Measurements from ENCODE around the gene MOB2.

The MOB2 gene

GRCh38 chr11:1486054-1486825, at the start of gene MOB2:
MOB2 (minus strand) TSS chr11:1486779; CDS start chr11:1486556, 223 bp downstream.
- DNase-seq (no peak), ATAC-seq (no peak)

DNA sequence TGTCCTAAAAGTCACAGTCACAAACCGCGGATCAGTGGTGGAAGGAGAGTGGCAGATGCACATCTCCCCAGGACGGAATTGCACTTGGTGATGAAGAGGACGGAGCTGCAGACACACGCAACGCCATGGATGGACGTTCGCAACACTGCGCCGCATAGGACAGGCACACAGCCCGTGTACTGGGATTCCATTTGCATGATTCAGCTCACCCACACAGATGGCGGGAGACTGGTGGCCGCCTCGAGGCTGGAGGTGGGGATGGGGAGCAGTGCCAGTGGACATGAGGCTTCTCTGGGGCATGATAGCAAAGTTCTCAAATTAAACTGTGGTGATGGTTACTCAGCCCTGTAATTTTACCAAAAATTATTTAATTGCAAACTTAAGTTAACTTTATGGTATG, 48.1 kb upstream of the MOB2 start:
- no peak for ATAC-seq
- no peak for DNase-seq

DNA sequence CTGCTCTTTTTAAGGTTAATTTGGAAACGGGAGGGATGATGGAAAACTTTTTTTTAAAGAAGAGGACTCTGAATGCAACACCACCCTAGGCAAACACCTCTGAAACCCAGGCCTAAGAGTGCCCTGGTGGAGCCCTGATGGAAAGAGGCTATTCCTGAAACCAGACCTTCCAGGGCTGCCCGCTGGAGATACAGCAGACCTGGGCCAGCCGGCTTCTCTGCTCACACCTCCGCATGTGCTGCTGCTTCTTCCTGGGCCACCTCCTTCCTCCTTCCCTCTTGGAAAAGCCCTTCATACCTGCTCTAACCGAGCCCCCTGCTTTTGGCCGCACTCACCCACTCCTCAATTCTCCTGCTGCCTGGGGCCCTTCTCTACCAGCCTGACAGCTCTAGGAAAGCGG, 47.6 kb upstream of the MOB2 start:
- ATAC-seq (no peak), DNase-seq (no peak)

GRCh38 chr11:1533342-1533725, 46.8 kb upstream of the MOB2 start:
- DNase-seq (no peak), ATAC-seq (no peak)

GRCh38 chr11:1532606-1533341, 46.2 kb upstream of the MOB2 start:
- ATAC-seq (no peak), DNase-seq (no peak)

GRCh38 chr11:1532014-1532586, 45.5 kb upstream of the MOB2 start:
- no peak for DNase-seq
- ATAC-seq = no peak

DNA sequence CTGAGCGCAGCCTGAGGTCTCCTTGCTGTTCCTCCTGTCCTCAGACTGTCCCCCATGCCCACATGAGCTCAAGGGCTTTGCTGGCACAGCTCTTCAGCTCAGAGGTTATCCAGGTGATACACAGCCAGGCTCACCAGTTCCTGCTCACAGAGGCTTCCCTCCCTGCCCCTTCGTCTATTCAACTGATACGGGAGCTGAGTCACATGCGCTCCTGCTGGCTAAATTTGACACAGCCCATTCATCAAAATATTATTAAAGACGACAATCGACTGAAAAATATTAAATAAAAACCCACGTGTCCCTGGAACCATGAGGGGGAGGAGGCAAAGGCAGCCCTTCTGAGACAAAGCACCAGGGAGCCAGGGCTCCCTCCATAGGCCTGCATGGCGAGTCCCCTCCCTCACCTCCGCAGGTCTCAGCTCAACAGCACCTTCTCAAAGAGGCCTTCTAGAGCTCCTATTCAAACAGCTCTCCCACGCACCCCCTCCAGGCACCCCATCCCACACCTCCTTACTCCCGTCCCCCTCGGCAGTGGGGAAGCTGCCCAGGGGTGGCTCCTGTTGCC, 45.0 kb upstream of the MOB2 start:
- DNase-seq (no peak), ATAC-seq (no peak)

DNA sequence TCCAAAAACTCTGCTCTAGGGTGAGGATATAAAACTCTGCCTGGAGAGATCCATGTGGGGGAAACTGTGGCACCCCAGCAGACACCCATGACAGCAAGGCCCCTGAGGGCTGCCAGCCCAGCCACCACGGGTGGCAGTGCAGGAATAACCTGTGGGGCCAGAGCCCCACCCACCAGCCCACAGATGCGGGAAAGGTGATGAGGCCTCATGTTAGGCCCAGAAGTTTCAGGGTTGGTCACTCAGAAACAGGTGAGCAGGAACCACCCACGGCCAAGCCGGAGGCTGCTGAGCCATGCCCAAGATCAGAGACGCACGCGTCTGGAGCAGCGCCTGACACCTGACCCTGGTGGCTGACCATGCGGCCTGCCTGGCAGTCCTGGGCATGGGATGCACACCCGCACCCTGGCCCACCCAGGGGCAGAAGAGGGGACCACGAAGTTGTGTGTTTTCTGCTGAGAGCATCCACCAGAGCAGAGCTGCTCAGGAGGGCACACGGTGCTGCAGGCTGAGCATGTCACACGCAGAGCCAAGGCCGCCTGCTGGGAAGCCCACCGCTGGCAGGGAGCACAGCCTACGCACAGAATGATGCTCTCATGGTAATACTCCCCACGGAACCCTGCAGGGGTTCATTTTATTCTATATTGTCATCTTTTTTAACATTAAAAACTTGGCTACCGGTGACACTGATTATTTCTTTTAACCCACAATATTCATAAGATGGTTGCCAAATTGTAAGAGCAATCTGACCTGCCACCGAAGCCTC, 44.3 kb upstream of the MOB2 start:
- ATAC-seq (no peak), DNase-seq (no peak)

DNA sequence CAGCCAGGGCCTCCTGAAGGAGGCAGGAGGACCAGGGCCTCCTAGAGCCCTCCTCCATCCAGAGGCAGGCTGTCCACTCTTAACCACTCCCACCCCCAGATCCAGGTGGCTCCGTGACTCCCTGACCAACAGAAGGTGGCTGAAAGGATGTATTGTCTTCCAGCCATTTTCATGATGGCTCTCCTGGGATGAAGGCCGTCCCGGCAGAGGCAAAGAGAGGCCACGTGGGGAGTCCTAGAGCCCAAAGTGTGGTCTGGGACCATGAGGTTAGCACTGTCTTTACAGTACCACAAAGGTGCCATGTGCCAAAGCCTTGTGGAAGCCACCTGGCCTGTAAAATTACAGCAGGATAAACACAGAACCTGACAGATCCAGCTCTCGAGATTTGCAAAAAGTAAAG, 43.2 kb upstream of the MOB2 start:
- DNase-seq (no peak), ATAC-seq (no peak)

- ATAC-seq (no peak), DNase-seq (no peak)
Measured at GRCh38 chr11:1529286-1529685, 42.7 kb upstream of the MOB2 start.

DNA sequence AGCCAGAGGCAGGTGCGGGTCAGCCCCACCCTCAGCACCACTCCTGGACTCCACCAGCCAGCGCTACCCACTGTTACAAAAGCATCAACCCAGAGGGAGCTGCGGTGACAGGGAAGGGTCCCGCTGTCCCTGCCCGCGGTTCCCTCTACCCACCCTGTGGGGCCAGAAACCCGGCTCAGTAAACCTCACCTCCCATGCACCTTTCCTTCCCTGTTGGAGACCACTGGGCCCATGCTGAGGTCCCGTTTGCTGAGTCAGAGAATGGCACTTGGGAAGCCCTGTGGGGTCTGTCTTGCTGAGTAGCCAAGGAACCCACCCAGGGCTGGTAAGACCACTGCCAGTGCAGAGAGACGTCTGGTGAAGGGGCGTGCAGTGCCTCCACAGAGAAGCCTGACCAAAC, 42.1 kb upstream of the MOB2 start:
- ATAC-seq = no peak
- no peak for DNase-seq

DNA sequence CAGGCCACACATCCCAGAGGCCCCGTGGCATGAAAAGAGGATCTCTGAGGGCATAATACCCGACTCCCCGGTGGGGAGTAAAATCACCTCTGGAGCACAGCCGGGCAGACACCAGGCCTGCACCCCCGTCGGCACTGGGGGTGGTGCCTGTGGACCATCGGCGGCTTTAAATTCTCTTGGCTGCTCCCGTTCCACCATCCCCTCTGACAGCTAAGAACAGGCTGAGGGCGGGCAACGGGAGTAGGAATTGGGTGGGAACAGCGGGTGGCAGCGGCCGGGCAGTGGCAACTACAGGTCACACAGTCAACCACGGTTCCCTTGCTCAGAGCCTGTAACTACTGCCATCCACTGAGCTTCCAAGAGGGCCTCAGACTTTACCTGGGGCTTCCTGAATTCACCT, 40.2 kb upstream of the MOB2 start:
- DNase-seq = no peak
- ATAC-seq = no peak

DNA sequence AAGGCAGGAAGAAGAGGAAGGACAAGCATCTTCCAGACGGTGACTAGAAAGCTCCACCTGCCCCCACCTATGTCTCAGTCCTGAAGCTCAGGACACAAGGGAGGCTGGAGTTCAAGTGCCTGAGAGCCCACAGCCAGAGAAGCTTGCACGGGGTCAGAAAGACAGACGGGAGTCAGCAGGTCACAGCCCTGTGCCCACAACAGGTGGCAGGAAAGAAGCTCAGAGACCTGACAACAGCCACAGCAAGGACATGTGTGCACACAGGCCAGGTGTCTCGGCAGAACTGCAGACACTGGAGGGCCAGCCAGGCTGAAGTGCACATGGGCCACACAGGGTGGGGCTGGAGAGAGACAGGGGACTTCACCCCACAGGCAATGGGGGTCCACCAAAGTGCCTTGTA, 37.2 kb upstream of the MOB2 start:
- no peak for DNase-seq
- no peak for ATAC-seq

GRCh38 chr11:1523077-1523476, 36.5 kb upstream of the MOB2 start:
- no peak for ATAC-seq

GRCh38 chr11:1522081-1522424, 35.5 kb upstream of the MOB2 start:
- ATAC-seq (no peak), DNase-seq (no peak)

More at GRCh38 chr11:1523077-1523476, 36.5 kb upstream of the MOB2 start:
- DNase-seq = no peak

DNA sequence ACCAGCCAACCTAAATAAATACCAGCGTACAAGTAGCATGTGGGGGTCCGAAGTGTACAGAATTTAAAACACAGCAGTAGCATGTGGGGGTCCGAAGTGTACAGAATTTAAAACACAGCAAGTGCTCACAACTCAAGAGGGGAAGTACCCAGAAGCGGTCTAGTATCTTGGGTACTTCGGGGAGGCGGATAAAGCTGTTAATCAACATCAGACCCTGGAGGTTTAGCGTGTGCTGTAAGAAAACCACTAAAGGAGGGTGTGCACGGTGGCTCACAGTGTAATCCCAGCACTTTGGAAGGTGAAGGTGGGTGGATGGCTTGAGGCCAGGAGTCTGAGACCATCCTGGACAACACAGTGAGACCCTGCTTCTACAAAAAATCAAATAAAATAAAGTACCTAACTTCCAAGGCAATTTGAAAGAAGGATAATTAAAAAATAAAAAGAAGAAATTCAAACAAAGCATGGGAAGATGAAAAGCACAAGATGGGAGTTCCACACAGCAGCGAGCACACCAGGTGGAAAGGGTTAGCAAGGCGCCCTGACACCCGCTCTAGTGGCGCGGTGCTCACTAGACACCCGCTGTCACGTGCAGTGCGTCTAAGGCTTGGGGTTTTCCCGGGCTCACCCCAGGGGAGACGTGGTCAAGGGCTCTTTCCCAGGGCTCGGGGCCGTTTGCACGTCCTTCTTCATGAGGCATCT, 35.0 kb upstream of the MOB2 start:
- DNase-seq (peak; percentile 34), ATAC-seq (no peak)

DNA sequence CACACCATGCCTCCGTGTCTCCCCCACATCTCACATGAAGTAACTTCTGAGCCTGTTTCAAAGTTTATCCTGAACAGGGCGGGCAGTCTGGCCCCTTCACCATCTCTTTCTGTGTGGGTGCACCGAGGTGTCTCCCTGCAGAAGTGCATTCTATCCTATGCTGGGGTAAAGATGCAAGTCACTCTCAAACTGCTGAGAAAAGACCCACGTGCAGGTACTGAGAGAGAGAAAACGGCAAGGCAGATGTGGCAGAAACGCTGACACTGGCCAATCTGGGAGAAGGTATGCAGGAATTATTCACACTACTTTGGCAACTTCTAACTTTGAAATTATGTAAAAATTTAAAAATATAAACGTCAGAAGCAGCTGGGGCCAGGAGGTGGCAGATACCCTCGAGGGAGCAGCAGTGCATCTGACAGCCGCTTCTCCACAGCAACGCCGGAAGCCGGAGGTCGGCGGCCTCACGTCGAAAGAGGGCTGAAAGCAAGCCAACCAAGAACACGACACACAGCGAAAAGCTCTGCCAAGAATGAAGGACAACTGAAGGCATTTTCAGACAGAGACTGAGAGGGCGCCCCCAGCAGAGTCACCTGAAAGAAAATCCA, 34.2 kb upstream of the MOB2 start:
- no peak for DNase-seq
- no peak for ATAC-seq

- ATAC-seq = no peak
- no peak for DNase-seq
Measured at GRCh38 chr11:1520209-1520662, 33.7 kb upstream of the MOB2 start.

GRCh38 chr11:1519028-1520010, 32.7 kb upstream of the MOB2 start:
- no peak for DNase-seq
- ATAC-seq = no peak

- ATAC-seq (no peak), DNase-seq (no peak)
Measured at GRCh38 chr11:1518301-1518700, 31.7 kb upstream of the MOB2 start.

All from stimulated activated naive CD8-positive, alpha-beta T cell treated with anti-CD3 and anti-CD28 coated beads, Interleukin-15, Interleukin-2, amounts not matched to agents 100 U/mL and 50 U/mL, for 24 hours (primary cell).